Central memory CD8-positive, alpha-beta T cell (primary cell): Measurements from ENCODE around the gene OR52B6.
A peak's percentile ranks its signal among the peaks of the same experiment; 100 is the strongest.

Source experiments
- ATAC-seq: fragments of 150-1000 bp; cut with Tn5 transposase; replicated peaks from 2 replicates; pipeline ENCODE4 v1.10.0; 2022; ENCODE audit warnings: mild to moderate bottlenecking, moderate FRiP score, moderate number of reproducible peaks; ENCODE audit not compliant: poor library complexity, severe bottlenecking; ENCODE audit errors: extremely low read depth
- DNase-seq, 2 donors: peaks; one replicate each; pipeline ENCODE4 v3.0.0; 2021; ENCODE audit warnings: low spot score in 2 of 2
- H3K27ac Mint-ChIP-seq: one replicate; pipeline ENCODE4 v1.8.0; 2022; ENCODE audit warnings: low read depth, mild to moderate bottlenecking, moderate library complexity, mixed read lengths
- H3K27me3 Mint-ChIP-seq: one replicate; pipeline ENCODE4 v1.8.0; 2022; ENCODE audit warnings: mixed read lengths
- H3K36me3 Mint-ChIP-seq: one replicate; pipeline ENCODE4 v1.8.0; 2022; ENCODE audit warnings: mild to moderate bottlenecking, moderate library complexity, mixed read lengths; ENCODE audit not compliant: insufficient read depth
- H3K4me1 Mint-ChIP-seq: one replicate; pipeline ENCODE4 v1.8.0; 2022; ENCODE audit warnings: mixed read lengths
- H3K4me3 Mint-ChIP-seq: one replicate; pipeline ENCODE4 v1.8.0; 2022; ENCODE audit warnings: mild to moderate bottlenecking, moderate library complexity, mixed read lengths
- H3K9me3 Mint-ChIP-seq: one replicate; pipeline ENCODE4 v1.8.0; 2022; ENCODE audit warnings: mixed read lengths

The OR52B6 gene

DNA sequence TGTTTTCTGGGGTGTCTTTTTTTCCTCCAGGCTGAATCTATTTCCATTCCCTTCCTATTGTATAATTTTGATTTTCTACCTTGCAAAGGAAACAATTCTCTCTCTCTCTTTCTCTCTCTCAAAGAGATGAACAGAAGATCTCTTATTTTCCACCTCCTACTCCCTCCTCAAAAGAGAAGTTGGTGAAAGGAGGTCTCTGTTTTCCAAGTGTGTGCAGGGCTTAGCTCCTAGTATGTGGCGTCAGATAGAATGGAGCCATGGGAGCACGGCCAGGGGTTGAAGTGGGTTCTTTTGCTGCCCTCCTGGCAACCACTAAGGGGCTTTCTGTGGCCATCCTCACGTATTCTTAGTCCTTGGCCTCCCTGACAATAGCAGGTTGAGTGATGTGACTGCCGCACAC lies 44.6 kb downstream of the OR52B6 start:
- ATAC-seq (no peak), DNase-seq (no peak)
- Mint-ChIP-seq H3K27ac (peak overlapping the region; percentile 75), H3K36me3 (peaks cover 4% of the 10 kb centered on the region), H3K9me3 (no peaks in the 10 kb centered on the region), H3K27me3 (no peaks in the 10 kb centered on the region), H3K4me3 (peak overlapping the region; percentile 81), H3K4me1 (peaks cover 33% of the 10 kb centered on the region)

DNA sequence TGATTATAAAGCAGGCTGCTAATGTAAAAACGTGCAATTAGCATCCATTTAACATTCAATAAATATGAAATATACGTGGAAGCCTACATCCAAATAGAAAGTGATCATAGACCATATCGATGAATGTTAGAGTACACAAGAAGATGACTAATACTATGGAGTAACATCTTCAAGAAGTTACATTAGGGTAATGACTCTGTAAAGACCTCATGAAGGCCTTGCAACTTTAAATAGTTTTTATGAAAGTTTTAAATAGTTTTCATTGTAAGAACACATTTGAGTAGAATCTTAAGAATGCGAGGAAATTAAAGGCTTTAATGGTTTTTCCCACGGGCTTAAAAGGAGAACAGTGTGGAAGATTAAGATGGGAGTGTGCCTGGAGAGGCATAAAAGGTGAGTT lies 45.5 kb downstream of the OR52B6 start:
- Mint-ChIP-seq H3K27me3 (no peaks in the 10 kb centered on the region), H3K9me3 (no peaks in the 10 kb centered on the region), H3K36me3 (peaks cover 4% of the 10 kb centered on the region), H3K4me1 (peaks cover 39% of the 10 kb centered on the region), H3K27ac (peak overlapping the region; percentile 75), H3K4me3 (peak overlapping the region; percentile 81)
- ATAC-seq = no peak
- no peak for DNase-seq

DNA sequence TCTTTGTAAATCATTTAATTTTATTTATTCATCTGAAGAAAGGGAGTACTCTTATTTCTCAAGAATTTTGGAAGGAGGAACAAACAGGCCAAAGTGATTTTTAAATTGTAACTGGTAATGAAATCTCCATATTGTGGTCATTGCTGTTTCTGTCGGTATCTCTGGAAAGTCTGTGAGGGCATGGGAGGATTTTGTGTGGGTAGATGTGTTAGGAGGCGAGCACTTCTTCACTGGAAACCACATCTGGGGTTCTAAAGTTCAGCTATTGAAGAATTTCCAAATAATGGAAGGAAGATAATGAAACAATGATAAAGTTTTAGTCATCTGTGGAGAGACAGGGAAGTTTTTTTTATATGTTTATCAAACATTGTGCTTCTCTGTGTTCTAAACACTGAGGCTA lies 50.7 kb downstream of the OR52B6 start:
- H3K27ac Mint-ChIP-seq = peak overlapping the region; percentile 16
- DNase-seq (no peak), ATAC-seq (no peak)
- H3K9me3 Mint-ChIP-seq = no peaks in the 10 kb centered on the region
- H3K4me3 Mint-ChIP-seq = no peak overlapping the region
- no peaks in the 10 kb centered on the region for H3K27me3 Mint-ChIP-seq
- peaks cover 30% of the 10 kb centered on the region for H3K4me1 Mint-ChIP-seq
- peaks cover 23% of the 10 kb centered on the region for H3K36me3 Mint-ChIP-seq
